ENCODE results near the gene SLC25A18. TPM values are rescaled to one million over a fixed set of nuclear protein-coding genes. Genes with fewer than 3 reads are reported as not detected.
"Not testable (repeated sequence)": the region's sequence is repeated elsewhere in the genome, so short reads cannot be mapped to it uniquely, and the experiment has no call there.

The SLC25A18 gene
- total RNA-seq (2014; rRNA removed; shearing (Covaris generic); ENCODE audit: low replicate concordance) = 0.16 TPM in 1 of 2 replicates, not detected in the other

DNA sequence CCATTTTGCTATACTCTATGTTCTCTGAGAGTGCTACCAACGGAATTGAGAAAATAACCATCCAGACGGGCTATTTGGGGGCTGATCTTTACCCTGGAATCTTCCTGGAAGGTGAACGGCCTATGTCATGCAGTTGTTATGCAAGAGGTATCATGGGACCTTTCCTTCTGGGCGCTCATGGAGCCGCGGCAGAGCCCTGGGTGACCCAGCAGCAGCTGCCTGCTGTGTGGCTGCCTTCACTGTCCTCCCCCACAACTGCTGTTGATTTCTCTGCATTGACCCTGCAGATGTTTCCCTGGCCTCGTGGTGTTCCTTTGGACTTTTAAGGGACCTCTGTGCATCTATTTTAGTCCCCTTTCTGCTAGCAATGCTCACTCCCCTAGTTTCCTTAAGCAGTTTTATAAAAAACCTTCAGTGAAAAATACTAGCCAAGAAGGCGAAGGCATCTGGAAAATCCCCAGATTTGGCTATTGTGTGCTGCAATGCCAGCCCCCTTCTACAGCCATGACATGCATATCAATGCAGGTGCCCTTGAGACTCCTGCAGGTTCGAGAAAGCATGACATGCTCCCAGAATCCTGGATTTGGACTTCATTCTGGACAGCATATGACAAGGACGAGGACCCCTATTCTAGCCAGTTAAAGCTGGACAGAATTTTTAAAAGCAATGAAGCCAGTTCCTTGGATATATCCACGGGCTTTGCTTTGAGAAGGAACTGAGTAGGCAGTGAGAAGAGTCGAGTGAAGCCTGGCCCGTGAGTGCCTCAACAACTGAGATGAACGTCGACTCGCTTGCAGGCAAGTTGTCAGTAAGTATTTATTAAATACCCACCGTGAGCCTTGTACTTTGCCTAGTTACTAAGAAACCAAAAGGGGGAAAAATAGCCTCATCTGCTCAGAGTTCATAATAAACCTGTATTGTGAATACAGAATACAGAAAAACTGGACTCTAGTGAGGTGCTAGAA is at the start of gene SLC25A18:
SLC25A18 (plus strand) TSS at position 593 of the 965 bp plus-strand sequence. CDS start 16,447 bp downstream, outside the sequence.
- no peak for DNase-seq
- no peak within 1 kb of the TSS for H3K4me3 ChIP-seq

DNA sequence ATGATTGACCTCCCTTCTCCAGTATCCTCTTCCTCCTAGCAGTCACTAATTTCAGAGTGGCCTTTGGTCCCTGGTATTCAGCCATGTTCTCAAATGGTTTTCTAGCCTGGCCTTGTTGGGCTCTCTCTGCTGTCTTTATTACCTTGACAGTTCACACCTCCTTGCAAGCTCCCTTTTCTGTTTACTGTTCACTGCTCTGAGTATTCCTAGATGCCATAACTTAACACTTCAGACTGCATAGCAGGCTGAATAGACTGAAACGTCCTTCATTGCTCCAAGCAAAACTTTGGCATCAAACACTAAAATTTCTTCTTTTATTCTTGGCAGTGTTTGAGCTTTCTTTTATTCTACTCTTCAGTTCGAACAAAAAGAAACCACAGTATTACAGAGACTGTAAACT is 49.7 kb upstream of the SLC25A18 start:
- no peaks in the 10 kb centered on the region for H3K36me3 ChIP-seq
- no peak for DNase-seq
- H3K9me3 ChIP-seq = no peaks in the 10 kb centered on the region
- no peak overlapping the region for H3K4me3 ChIP-seq
- H3K27me3 ChIP-seq = no peaks in the 10 kb centered on the region; the same call in 1 of the 2 replicates

More for the DNA sequence above, at the start of gene SLC25A18:
- Histone ChIP-seq H3K36me3 (no peaks in the 10 kb centered on the region), H3K27me3 (no peaks in the 10 kb centered on the region), H3K9me3 (no peaks in the 10 kb centered on the region)

GRCh38 chr22:17514084-17514483 is 49.2 kb upstream of the SLC25A18 start:
- no peaks in the 10 kb centered on the region for H3K9me3 ChIP-seq
- H3K27me3 ChIP-seq = no peaks in the 10 kb centered on the region; the same call in 1 of the 2 replicates
- no peaks in the 10 kb centered on the region for H3K36me3 ChIP-seq
- no peak for DNase-seq
- H3K4me3 ChIP-seq = no peak overlapping the region

- H3K36me3 ChIP-seq = no peaks in the 10 kb centered on the region
- no peak for DNase-seq
- no peaks in the 10 kb centered on the region for H3K9me3 ChIP-seq
- no peaks in the 10 kb centered on the region for H3K27me3 ChIP-seq
- H3K4me3 ChIP-seq = no peak overlapping the region
Observed at GRCh38 chr22:17518406-17518805, 44.9 kb upstream of the SLC25A18 start.

- not testable (repeated sequence) for DNase-seq, H3K4me3 ChIP-seq, H3K36me3 ChIP-seq, H3K27me3 ChIP-seq, H3K9me3 ChIP-seq
Observed at GRCh38 chr22:17521971-17522370, 41.3 kb upstream of the SLC25A18 start.

GRCh38 chr22:17523925-17524324 is 39.4 kb upstream of the SLC25A18 start:
- Histone ChIP-seq H3K36me3 (no peaks in the 10 kb centered on the region), H3K27me3 (no peaks in the 10 kb centered on the region), H3K9me3 (no peaks in the 10 kb centered on the region), H3K4me3 (no peak overlapping the region)
- no peak for DNase-seq

GRCh38 chr22:17536269-17536668 is 27.0 kb upstream of the SLC25A18 start:
- no peaks in the 10 kb centered on the region for H3K9me3 ChIP-seq
- H3K4me3 ChIP-seq = no peak overlapping the region
- no peaks in the 10 kb centered on the region for H3K27me3 ChIP-seq
- H3K36me3 ChIP-seq = no peaks in the 10 kb centered on the region
- DNase-seq = peak; percentile 90

DNA sequence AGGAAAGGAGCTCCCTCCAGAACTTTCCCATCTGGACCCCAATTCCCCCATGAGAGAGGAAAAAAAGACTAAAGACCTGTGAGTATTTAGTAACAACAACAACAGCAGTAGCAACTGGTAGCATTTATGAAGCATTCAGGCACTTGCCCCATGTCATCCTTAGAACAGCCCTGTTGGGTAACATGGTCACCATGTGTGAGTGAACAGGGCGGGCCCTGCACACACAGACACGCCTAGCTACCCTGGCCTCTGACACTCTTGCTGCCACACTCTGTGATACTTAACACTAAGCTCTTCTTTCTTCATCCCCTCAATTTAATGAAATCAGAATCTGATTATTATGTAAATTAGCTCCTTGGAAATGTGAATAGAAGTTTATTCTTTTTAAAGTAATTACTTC is 26.1 kb upstream of the SLC25A18 start:
- Histone ChIP-seq H3K36me3 (no peaks in the 10 kb centered on the region), H3K4me3 (no peak overlapping the region), H3K27me3 (no peaks in the 10 kb centered on the region), H3K9me3 (no peaks in the 10 kb centered on the region)
- DNase-seq = no peak

- Histone ChIP-seq H3K9me3 (no peaks in the 10 kb centered on the region), H3K4me3 (no peak overlapping the region), H3K36me3 (no peaks in the 10 kb centered on the region), H3K27me3 (no peaks in the 10 kb centered on the region)
- no peak for DNase-seq
Observed at GRCh38 chr22:17540481-17540880, 22.8 kb upstream of the SLC25A18 start.

GRCh38 chr22:17541476-17541875 is 21.8 kb upstream of the SLC25A18 start:
- Histone ChIP-seq H3K4me3 (no peak overlapping the region), H3K27me3 (no peaks in the 10 kb centered on the region), H3K9me3 (no peaks in the 10 kb centered on the region), H3K36me3 (no peaks in the 10 kb centered on the region)
- DNase-seq = no peak

DNA sequence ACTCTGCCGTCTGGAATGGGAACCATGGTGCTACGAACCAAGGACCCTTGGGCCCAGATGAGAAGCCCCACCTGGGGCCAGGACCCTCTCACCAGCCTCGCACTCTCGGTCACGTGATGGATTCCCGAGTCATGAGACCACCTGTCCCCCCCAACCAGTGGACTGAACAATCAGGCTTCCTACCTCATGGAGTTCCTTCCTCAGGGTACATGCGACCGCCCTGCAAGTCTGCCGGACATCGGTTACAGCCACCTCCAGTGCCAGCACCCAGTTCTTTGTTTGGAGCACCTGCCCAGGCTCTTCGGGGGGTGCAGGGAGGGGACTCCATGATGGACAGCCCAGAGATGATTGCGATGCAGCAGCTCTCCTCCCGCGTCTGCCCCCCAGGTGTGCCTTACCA is 20.8 kb upstream of the SLC25A18 start:
- Histone ChIP-seq H3K36me3 (no peaks in the 10 kb centered on the region), H3K4me3 (no peak overlapping the region), H3K9me3 (no peaks in the 10 kb centered on the region), H3K27me3 (no peaks in the 10 kb centered on the region)
- DNase-seq = no peak

DNA sequence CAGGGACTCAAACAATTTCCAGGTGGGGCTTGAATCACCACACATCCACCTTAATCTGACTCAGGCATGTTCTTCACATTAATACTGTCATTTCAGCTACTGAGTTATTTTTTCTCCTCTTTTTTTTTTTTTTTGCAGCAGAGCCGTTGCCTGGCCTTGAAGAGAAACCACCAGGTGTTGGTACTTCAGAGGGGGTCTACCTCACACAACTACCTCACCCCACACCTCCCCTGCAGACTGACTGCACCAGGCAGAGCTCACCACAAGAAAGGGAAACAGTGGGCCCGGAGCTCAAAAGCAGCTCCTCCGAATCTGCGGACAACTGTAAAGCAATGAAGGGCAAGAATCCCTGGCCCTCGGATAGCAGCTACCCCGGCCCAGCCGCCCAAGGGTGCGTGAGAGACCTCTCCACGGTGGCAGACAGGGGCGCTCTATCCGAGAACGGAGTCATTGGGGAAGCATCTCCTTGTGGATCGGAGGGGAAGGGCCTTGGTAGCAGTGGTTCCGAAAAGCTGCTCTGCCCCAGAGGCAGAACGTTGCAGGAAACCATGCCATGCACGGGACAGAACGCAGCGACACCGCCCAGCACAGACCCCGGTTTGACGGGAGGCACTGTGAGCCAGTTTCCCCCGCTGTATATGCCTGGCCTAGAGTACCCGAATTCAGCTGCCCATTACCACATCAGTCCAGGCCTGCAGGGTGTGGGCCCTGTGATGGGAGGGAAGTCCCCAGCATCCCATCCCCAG is 15.1 kb upstream of the SLC25A18 start:
- no peak for DNase-seq
- H3K9me3 ChIP-seq = no peaks in the 10 kb centered on the region
- H3K4me3 ChIP-seq = no peak overlapping the region
- no peaks in the 10 kb centered on the region for H3K27me3 ChIP-seq
- no peaks in the 10 kb centered on the region for H3K36me3 ChIP-seq

DNA sequence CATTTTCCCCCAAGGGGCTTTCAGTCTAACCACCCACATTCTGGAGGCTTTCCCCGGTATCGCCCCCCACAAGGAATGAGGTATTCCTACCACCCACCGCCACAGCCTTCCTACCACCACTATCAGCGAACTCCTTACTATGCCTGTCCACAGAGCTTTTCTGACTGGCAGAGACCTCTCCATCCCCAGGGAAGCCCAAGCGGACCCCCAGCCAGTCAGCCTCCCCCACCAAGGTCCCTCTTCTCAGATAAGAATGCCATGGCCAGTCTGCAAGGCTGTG is 14.6 kb upstream of the SLC25A18 start:
- H3K9me3 ChIP-seq = no peaks in the 10 kb centered on the region
- no peak overlapping the region for H3K4me3 ChIP-seq
- H3K27me3 ChIP-seq = no peaks in the 10 kb centered on the region
- H3K36me3 ChIP-seq = no peaks in the 10 kb centered on the region
- no peak for DNase-seq

GRCh38 chr22:17549183-17549582 is 14.1 kb upstream of the SLC25A18 start:
- Histone ChIP-seq H3K4me3 (no peak overlapping the region), H3K27me3 (no peaks in the 10 kb centered on the region), H3K9me3 (no peaks in the 10 kb centered on the region), H3K36me3 (no peaks in the 10 kb centered on the region)
- no peak for DNase-seq

GRCh38 chr22:17549655-17550054 is 13.6 kb upstream of the SLC25A18 start:
- no peak for DNase-seq
- H3K36me3 ChIP-seq = no peaks in the 10 kb centered on the region
- H3K9me3 ChIP-seq = no peaks in the 10 kb centered on the region
- no peaks in the 10 kb centered on the region for H3K27me3 ChIP-seq
- no peak overlapping the region for H3K4me3 ChIP-seq

DNA sequence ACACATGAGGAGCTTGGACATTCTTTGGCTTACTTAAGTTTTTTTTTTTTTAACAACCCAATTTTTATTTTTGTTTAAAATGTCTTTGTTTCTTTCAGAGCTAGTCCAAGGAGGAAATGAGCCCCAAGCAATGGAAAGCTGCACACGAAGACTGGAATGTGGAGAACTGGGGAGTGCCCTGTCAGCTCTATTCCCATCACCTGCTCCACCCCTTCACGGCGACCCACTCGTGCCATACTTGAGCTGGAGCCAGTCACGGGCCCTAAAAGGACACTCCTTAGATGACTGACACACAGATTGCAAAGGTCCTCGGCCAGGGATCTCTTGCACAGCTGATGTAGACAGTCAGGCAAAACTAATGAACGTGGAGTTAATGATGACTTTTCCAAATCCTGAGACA is 10.6 kb upstream of the SLC25A18 start:
- no peaks in the 10 kb centered on the region for H3K9me3 ChIP-seq
- H3K36me3 ChIP-seq = no peaks in the 10 kb centered on the region
- no peak for DNase-seq
- H3K27me3 ChIP-seq = no peaks in the 10 kb centered on the region
- H3K4me3 ChIP-seq = no peak overlapping the region

- DNase-seq = no peak
- Histone ChIP-seq H3K4me3 (no peak overlapping the region), H3K9me3 (no peaks in the 10 kb centered on the region), H3K27me3 (no peaks in the 10 kb centered on the region), H3K36me3 (no peaks in the 10 kb centered on the region)
Observed at GRCh38 chr22:17554814-17555213, 8.5 kb upstream of the SLC25A18 start.
